A673 (cell line): ENCODE data around the gene TFCP2L1. TPM values are rescaled to one million over a fixed set of nuclear protein-coding genes. Genes with fewer than 3 reads are reported as not detected.

Source experiments
- BruUV-seq: library from RNA; stranded (reverse); fragments of 400-500 nt; replicated peaks from 2 replicates; lab custom pipeline; 2021; lab: Mats Ljungman, UMichigan
- CTCF ChIA-PET: fragments of 300-600 bp; sonication (Branson Sonifier 250); formaldehyde crosslinking; loops from one replicate; lab custom pipeline; 2022; ENCODE audit warnings: antibody characterized with exemption; lab: Charles Lee
- POLR2A ChIA-PET: fragments of 300-600 bp; sonication (Branson Sonifier 250); formaldehyde crosslinking; loops from one replicate; lab custom pipeline; 2022; ENCODE audit warnings: antibody characterized with exemption; ENCODE audit not compliant: low non-redundant PET; lab: Charles Lee
- DNase-seq: peaks from one replicate; pipeline ENCODE4 v3.0.0-alpha.2; 2015; ENCODE audit warnings: low spot score
- H3K27ac ChIP-seq: fragments of 200-600 bp; sonication (generic); 2 replicates; pipeline ENCODE4 v1.5.1; 2016; ENCODE audit warnings: mixed run types, low read depth, mild to moderate bottlenecking, mixed read lengths, antibody characterized with exemption, low read length; ENCODE audit not compliant: poor library complexity, severe bottlenecking
- H3K27me3 ChIP-seq: fragments of 200-600 bp; sonication (generic); replicated peaks from 2 replicates; pipeline ENCODE4 v1.6.1; 2017; ENCODE audit warnings: mixed run types, low read depth, mild to moderate bottlenecking, mixed read lengths, antibody characterized with exemption, low read length; ENCODE audit not compliant: insufficient read depth, poor library complexity
- H3K36me3 ChIP-seq: fragments of 200-600 bp; sonication (generic); 2 replicates; pipeline ENCODE4 v1.6.1; 2016; ENCODE audit warnings: mixed run types, mild to moderate bottlenecking, mixed read lengths, antibody characterized with exemption, low read length; ENCODE audit not compliant: insufficient read depth, poor library complexity, severe bottlenecking
- H3K4me1 ChIP-seq: fragments of 200-600 bp; sonication (generic); 2 replicates; pipeline ENCODE4 v1.6.1; 2017; ENCODE audit warnings: mixed run types, mild to moderate bottlenecking, mixed read lengths, antibody characterized with exemption, low read length; ENCODE audit not compliant: insufficient read depth, poor library complexity, severe bottlenecking
- H3K4me3 ChIP-seq: fragments of 200-600 bp; sonication (generic); 2 replicates; pipeline ENCODE4 v1.5.1; 2016; ENCODE audit warnings: low read depth, mixed run types, mild to moderate bottlenecking, mixed read lengths, low read length; ENCODE audit not compliant: poor library complexity, severe bottlenecking
- H3K9me3 ChIP-seq: fragments of 200-600 bp; sonication (generic); 2 replicates; pipeline ENCODE4 v1.6.1; 2016; ENCODE audit warnings: mixed run types, low read depth, mild to moderate bottlenecking, mixed read lengths, antibody characterized with exemption, low read length; ENCODE audit not compliant: poor library complexity, severe bottlenecking
- EZH2 ChIP-seq: fragments of 200-600 bp; sonication (generic); IDR thresholded peaks from 2 replicates; pipeline ENCODE4 v1.6.1; 2017; ENCODE audit warnings: borderline replicate concordance, low read depth, mild to moderate bottlenecking, mixed read lengths, antibody characterized with exemption, low read length; ENCODE audit not compliant: poor library complexity, severe bottlenecking
- intact Hi-C: fragments of 100-400 bp; cut with micrococcal nuclease; formaldehyde crosslinking; loops from one replicate; pipeline ENCODE4 v1.10.0; 2022; ENCODE audit not compliant: unreplicated experiment
- total RNA-seq: library from RNA; stranded (reverse); gene quantifications from 2 replicates; pipeline ENCODE4 v1.2.3, GENCODE V29; 2021
- TF ChIP-seq, protein P1 (sequence below): fragments of 300-800, 200-600 bp; sonication (generic); conservative IDR thresholded peaks from 2 replicates; pipeline ENCODE4 v1.5.1; 2017; ENCODE audit warnings: low read depth, mild to moderate bottlenecking, antibody characterized with exemption, low read length, moderate library complexity, mixed read lengths

Gene TFCP2L1
- total RNA-seq, 1 experiment from 2014 or later = not detected

DNA sequence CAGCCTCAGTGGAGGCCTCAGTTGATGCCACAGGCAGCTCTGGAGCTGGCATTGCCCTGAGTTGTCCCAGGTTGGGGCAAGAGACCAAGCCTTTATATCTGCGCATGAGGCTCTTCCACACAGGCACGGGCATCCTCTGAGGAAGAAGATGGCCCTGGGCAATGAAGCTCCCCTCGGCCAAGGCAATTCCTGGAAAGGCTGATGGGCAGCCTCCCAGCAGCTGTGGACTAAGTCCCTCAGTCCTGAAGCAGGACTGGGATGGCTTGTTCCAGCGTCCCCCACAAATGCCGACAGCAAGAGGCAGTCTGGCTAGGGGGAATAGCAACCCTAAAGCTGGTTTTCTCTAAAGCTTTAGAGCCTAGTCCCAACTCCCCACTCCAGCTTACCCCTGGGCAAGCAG, 90.0 kb downstream of the TFCP2L1 start:
- ChIA-PET POLR2A (no interaction called here), CTCF (no interaction called here)
- Histone ChIP-seq H3K9me3 (no peaks in the 10 kb centered on the region), H3K27ac (no peak overlapping the region), H3K4me3 (no peak overlapping the region), H3K36me3 (no peaks in the 10 kb centered on the region), H3K27me3 (no peaks in the 10 kb centered on the region), H3K4me1 (no peaks in the 10 kb centered on the region)
- DNase-seq = no peak
- no peak for TF ChIP-seq EZH2
- TF ChIP-seq, protein P1, sequence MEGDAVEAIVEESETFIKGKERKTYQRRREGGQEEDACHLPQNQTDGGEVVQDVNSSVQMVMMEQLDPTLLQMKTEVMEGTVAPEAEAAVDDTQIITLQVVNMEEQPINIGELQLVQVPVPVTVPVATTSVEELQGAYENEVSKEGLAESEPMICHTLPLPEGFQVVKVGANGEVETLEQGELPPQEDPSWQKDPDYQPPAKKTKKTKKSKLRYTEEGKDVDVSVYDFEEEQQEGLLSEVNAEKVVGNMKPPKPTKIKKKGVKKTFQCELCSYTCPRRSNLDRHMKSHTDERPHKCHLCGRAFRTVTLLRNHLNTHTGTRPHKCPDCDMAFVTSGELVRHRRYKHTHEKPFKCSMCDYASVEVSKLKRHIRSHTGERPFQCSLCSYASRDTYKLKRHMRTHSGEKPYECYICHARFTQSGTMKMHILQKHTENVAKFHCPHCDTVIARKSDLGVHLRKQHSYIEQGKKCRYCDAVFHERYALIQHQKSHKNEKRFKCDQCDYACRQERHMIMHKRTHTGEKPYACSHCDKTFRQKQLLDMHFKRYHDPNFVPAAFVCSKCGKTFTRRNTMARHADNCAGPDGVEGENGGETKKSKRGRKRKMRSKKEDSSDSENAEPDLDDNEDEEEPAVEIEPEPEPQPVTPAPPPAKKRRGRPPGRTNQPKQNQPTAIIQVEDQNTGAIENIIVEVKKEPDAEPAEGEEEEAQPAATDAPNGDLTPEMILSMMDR = no peak
- intact Hi-C loops = no loop called here
- no TSS peak for BruUV-seq

DNA sequence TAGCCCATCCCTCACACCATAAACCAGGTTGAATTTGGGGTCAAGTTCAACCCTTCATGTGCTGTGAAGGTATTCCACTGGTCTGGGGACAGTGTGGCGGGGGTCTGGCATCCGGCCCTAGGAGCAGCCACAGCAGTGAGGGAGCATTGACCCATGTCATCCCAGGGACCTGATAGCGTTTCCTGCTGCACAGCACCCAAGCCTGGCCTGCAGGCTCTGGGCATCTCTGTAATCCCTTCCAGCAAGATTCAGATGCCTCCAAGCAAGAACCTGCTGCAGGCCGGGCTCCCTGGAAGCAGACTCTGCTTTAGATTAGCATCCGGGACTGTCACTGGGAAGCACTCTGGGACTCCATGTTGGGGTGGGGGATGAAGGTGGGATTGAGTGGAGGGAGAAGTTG, 90.4 kb downstream of the TFCP2L1 start:
- H3K9me3 ChIP-seq = no peaks in the 10 kb centered on the region
- intact Hi-C loops = no loop called here
- ChIA-PET CTCF (no interaction called here), POLR2A (no interaction called here)
- H3K4me1 ChIP-seq = no peaks in the 10 kb centered on the region
- TF ChIP-seq EZH2 = no peak
- TF ChIP-seq, protein P1 = no peak
- H3K27me3 ChIP-seq = no peaks in the 10 kb centered on the region
- no peaks in the 10 kb centered on the region for H3K36me3 ChIP-seq
- no peak overlapping the region for H3K27ac ChIP-seq
- H3K4me3 ChIP-seq = no peak overlapping the region
- no peak for DNase-seq
- no TSS peak for BruUV-seq

DNA sequence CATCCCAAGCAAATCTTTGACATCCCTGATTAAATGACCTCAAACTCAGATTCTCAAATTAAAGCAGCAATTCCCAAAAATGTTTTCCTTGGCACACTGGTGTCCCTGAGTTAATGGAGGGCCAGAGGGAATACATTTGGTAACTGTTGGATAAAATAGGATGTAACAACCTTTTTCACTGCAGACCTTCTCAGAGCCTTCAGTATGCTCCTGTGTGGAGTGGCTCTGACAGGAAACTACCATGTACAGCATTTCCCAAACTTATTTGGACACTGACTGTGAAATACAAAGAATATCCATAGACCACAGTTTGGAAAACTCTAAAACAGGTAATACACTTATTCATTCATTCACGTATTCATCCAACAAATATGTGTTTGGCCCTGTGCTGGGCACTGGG, 91.8 kb downstream of the TFCP2L1 start:
- POLR2A ChIA-PET = no interaction called here
- TF ChIP-seq EZH2 = no peak
- TF ChIP-seq, protein P1 = no peak
- H3K27ac ChIP-seq = no peak overlapping the region
- CTCF ChIA-PET = no interaction called here
- no peak overlapping the region for H3K4me3 ChIP-seq
- no peaks in the 10 kb centered on the region for H3K9me3 ChIP-seq
- H3K4me1 ChIP-seq = no peaks in the 10 kb centered on the region
- intact Hi-C loops = no loop called here
- DNase-seq = no peak
- H3K36me3 ChIP-seq = no peaks in the 10 kb centered on the region
- no TSS peak for BruUV-seq
- H3K27me3 ChIP-seq = no peaks in the 10 kb centered on the region
